HG03045 (cell line): ENCODE data around the gene RPL6.
"Not testable (repeated sequence)": the region's sequence is repeated elsewhere in the genome, so short reads cannot be mapped to it uniquely, and the experiment has no call there.

Source experiments
- ATAC-seq: cut with Tn5 transposase; IDR thresholded peaks from one replicate; pipeline ENCODE4 v1.9.1; 2021; ENCODE audit warnings: mild to moderate bottlenecking, moderate library complexity; ENCODE audit not compliant: unreplicated experiment

The RPL6 gene

GRCh38 chr12:112420740-112421139 is 11.3 kb upstream of the RPL6 start:
- no peak for ATAC-seq

- peak; percentile 48 for ATAC-seq
These were observed 10.1 kb upstream of the RPL6 start for GRCh38 chr12:112419297-112420133.

GRCh38 chr12:112418608-112419296 is 9.3 kb upstream of the RPL6 start, which contains the start of gene PTPN11:
Gene PTPN11, plus strand, starts transcription at chr12:112418947. Its CDS starts 165 bp downstream, at chr12:112419112.
- ATAC-seq = peak; percentile 70

GRCh38 chr12:112418273-112418607 is 8.8 kb upstream of the RPL6 start:
- ATAC-seq = no peak

- not testable (repeated sequence) for ATAC-seq
These were observed 6.1 kb upstream of the RPL6 start for GRCh38 chr12:112415457-112415856.

- ATAC-seq = no peak
These were observed 4.6 kb upstream of the RPL6 start for GRCh38 chr12:112413855-112414625.

GRCh38 chr12:112409906-112410244 is 470 bp upstream of the RPL6 start:
- no peak for ATAC-seq

- no peak for ATAC-seq
These were observed 784 bp downstream of the RPL6 start for GRCh38 chr12:112408621-112409020.

- not testable (repeated sequence) for ATAC-seq
These were observed 1.7 kb downstream of the RPL6 start for GRCh38 chr12:112407683-112408082.

- ATAC-seq = no peak
These were observed 2.6 kb downstream of the RPL6 start for GRCh38 chr12:112406519-112407488.

GRCh38 chr12:112401903-112402498 is 7.4 kb downstream of the RPL6 start:
- no peak for ATAC-seq

GRCh38 chr12:112401054-112401453 is 8.4 kb downstream of the RPL6 start:
- ATAC-seq = no peak

GRCh38 chr12:112393328-112393727 is 16.1 kb downstream of the RPL6 start:
- ATAC-seq = no peak

- ATAC-seq = not testable (repeated sequence)
These were observed 19.3 kb downstream of the RPL6 start for GRCh38 chr12:112389922-112390654.

GRCh38 chr12:112389228-112389627 is 20.2 kb downstream of the RPL6 start:
- ATAC-seq = no peak

- ATAC-seq = no peak
These were observed 22.7 kb downstream of the RPL6 start for GRCh38 chr12:112386726-112387125.

GRCh38 chr12:112382866-112383265 is 26.5 kb downstream of the RPL6 start:
- ATAC-seq = no peak

- ATAC-seq = peak; percentile 90
These were observed 27.3 kb downstream of the RPL6 start, which contains the start of gene HECTD4 for GRCh38 chr12:112381883-112382796. Gene HECTD4, minus strand, starts transcription at chr12:112382431. Its CDS starts 303 bp downstream, at chr12:112382128.
